Measurements from ENCODE around the gene FOXR1.

The FOXR1 gene

GRCh38 chr11:118971646-118972045 lies at the start of gene FOXR1:
FOXR1 (plus strand) TSS chr11:118971761; CDS start chr11:118971932, 171 bp downstream.
- H3K9me3 ChIP-seq (ENCODE audit: insufficient read depth, low read length): no peaks in the 10 kb centered on the region
- no peaks in the 10 kb centered on the region for H3K27me3 ChIP-seq (ENCODE audit: insufficient read depth, insufficient read length)
- no peak for TF ChIP-seq ZNF274 (IDR thresholded peaks at IDR 0.05; ENCODE audit: low read depth, low read length)
- no peak for TF ChIP-seq YY1 (IDR thresholded peaks at IDR 0.05; ENCODE audit: insufficient read depth, insufficient read length)
- no peak for TF ChIP-seq SUZ12 (IDR thresholded peaks at IDR 0.05; ENCODE audit: extremely low read depth, insufficient read depth, insufficient read length)
- H3K4me1 ChIP-seq (ENCODE audit: insufficient read depth, insufficient read length): no peaks in the 10 kb centered on the region
- no peak for DNase-seq (ENCODE audit: low read depth, low spot score)
- H3K4me3 ChIP-seq (ENCODE audit: insufficient read length, low read depth): no peak within 1 kb of the TSS
- H3K36me3 ChIP-seq (ENCODE audit: insufficient read depth, insufficient read length, low read length): no peaks in the 10 kb centered on the region
- H3K9ac ChIP-seq (ENCODE audit: insufficient read length, low read depth): no peak within 1 kb of the TSS

- Histone ChIP-seq H3K9me3 (ENCODE audit: insufficient read depth, low read length) (no peaks in the 10 kb centered on the region), H3K27me3 (ENCODE audit: insufficient read depth, insufficient read length) (peaks cover 9% of the 10 kb centered on the region), H3K9ac (ENCODE audit: insufficient read length, low read depth) (peak overlapping the region; percentile 76), H3K4me1 (ENCODE audit: insufficient read depth, insufficient read length) (peaks cover 31% of the 10 kb centered on the region), H3K4me3 (ENCODE audit: insufficient read length, low read depth) (peak overlapping the region; percentile 32), H3K36me3 (ENCODE audit: insufficient read depth, insufficient read length, low read length) (peaks cover 10% of the 10 kb centered on the region)
- TF ChIP-seq ZNF274 (IDR thresholded peaks at IDR 0.05; ENCODE audit: low read depth, low read length): no peak
- no peak for TF ChIP-seq YY1 (IDR thresholded peaks at IDR 0.05; ENCODE audit: insufficient read depth, insufficient read length)
- no peak for TF ChIP-seq SUZ12 (IDR thresholded peaks at IDR 0.05; ENCODE audit: extremely low read depth, insufficient read depth, insufficient read length)
- no peak for DNase-seq (ENCODE audit: low read depth, low spot score)
These were observed 49.4 kb upstream of the FOXR1 start for GRCh38 chr11:118921929-118922744.

GRCh38 chr11:118922745-118923627 lies 48.6 kb upstream of the FOXR1 start:
- peak overlapping the region; percentile 84 for H3K4me3 ChIP-seq (ENCODE audit: insufficient read length, low read depth)
- DNase-seq (ENCODE audit: low read depth, low spot score): no peak
- H3K9ac ChIP-seq (ENCODE audit: insufficient read length, low read depth): peak overlapping the region; percentile 76
- H3K36me3 ChIP-seq (ENCODE audit: insufficient read depth, insufficient read length, low read length): peaks cover 10% of the 10 kb centered on the region
- H3K9me3 ChIP-seq (ENCODE audit: insufficient read depth, low read length): no peaks in the 10 kb centered on the region
- peaks cover 14% of the 10 kb centered on the region for H3K27me3 ChIP-seq (ENCODE audit: insufficient read depth, insufficient read length)
- H3K4me1 ChIP-seq (ENCODE audit: insufficient read depth, insufficient read length): peaks cover 29% of the 10 kb centered on the region
- no peak for TF ChIP-seq SUZ12 (IDR thresholded peaks at IDR 0.05; ENCODE audit: extremely low read depth, insufficient read depth, insufficient read length)
- no peak for TF ChIP-seq YY1 (IDR thresholded peaks at IDR 0.05; ENCODE audit: insufficient read depth, insufficient read length)
- no peak for TF ChIP-seq ZNF274 (IDR thresholded peaks at IDR 0.05; ENCODE audit: low read depth, low read length)

- Histone ChIP-seq H3K9me3 (ENCODE audit: insufficient read depth, low read length) (no peaks in the 10 kb centered on the region), H3K4me3 (ENCODE audit: insufficient read length, low read depth) (peak overlapping the region; percentile 84), H3K4me1 (ENCODE audit: insufficient read depth, insufficient read length) (peaks cover 29% of the 10 kb centered on the region), H3K9ac (ENCODE audit: insufficient read length, low read depth) (peak overlapping the region; percentile 88), H3K27me3 (ENCODE audit: insufficient read depth, insufficient read length) (peaks cover 14% of the 10 kb centered on the region), H3K36me3 (ENCODE audit: insufficient read depth, insufficient read length, low read length) (peaks cover 10% of the 10 kb centered on the region)
- no peak for DNase-seq (ENCODE audit: low read depth, low spot score)
- TF ChIP-seq ZNF274 (IDR thresholded peaks at IDR 0.05; ENCODE audit: low read depth, low read length): no peak
- no peak for TF ChIP-seq SUZ12 (IDR thresholded peaks at IDR 0.05; ENCODE audit: extremely low read depth, insufficient read depth, insufficient read length)
- no peak for TF ChIP-seq YY1 (IDR thresholded peaks at IDR 0.05; ENCODE audit: insufficient read depth, insufficient read length)
These were observed 47.6 kb upstream of the FOXR1 start for GRCh38 chr11:118923721-118924587.

GRCh38 chr11:118924591-118925585 lies 46.7 kb upstream of the FOXR1 start:
- Histone ChIP-seq H3K27me3 (ENCODE audit: insufficient read depth, insufficient read length) (peaks cover 14% of the 10 kb centered on the region), H3K4me1 (ENCODE audit: insufficient read depth, insufficient read length) (peaks cover 24% of the 10 kb centered on the region), H3K36me3 (ENCODE audit: insufficient read depth, insufficient read length, low read length) (peaks cover 10% of the 10 kb centered on the region), H3K9ac (ENCODE audit: insufficient read length, low read depth) (peak overlapping the region; percentile 88), H3K4me3 (ENCODE audit: insufficient read length, low read depth) (peak overlapping the region; percentile 84), H3K9me3 (ENCODE audit: insufficient read depth, low read length) (no peaks in the 10 kb centered on the region)
- no peak for DNase-seq (ENCODE audit: low read depth, low spot score)
- no peak for TF ChIP-seq YY1 (IDR thresholded peaks at IDR 0.05; ENCODE audit: insufficient read depth, insufficient read length)
- no peak for TF ChIP-seq ZNF274 (IDR thresholded peaks at IDR 0.05; ENCODE audit: low read depth, low read length)
- no peak for TF ChIP-seq SUZ12 (IDR thresholded peaks at IDR 0.05; ENCODE audit: extremely low read depth, insufficient read depth, insufficient read length)

All from NT2/D1 (cell line).